Stimulated activated CD8-positive, alpha-beta memory T cell treated with anti-CD3 and anti-CD28 coated beads, Interleukin-7, amount 100 ng/mL, for 4 hours (primary cell): ENCODE measurements around the gene IGFBP3.
"Not testable (repeated sequence)": the region's sequence is repeated elsewhere in the genome, so short reads cannot be mapped to it uniquely, and the experiment has no call there.

Experiments
- DNase-seq, 2 donors: peaks; one replicate each; pipeline ENCODE4 v3.0.0-alpha.2; 2020; ENCODE audit warnings: low read depth in 2 of 2

IGFBP3 gene

GRCh38 chr7:45920502-45921380 is at the start of gene IGFBP3:
IGFBP3 (minus strand) TSS chr7:45921272; CDS start chr7:45921140, 132 bp downstream.
- no peak for DNase-seq

DNA sequence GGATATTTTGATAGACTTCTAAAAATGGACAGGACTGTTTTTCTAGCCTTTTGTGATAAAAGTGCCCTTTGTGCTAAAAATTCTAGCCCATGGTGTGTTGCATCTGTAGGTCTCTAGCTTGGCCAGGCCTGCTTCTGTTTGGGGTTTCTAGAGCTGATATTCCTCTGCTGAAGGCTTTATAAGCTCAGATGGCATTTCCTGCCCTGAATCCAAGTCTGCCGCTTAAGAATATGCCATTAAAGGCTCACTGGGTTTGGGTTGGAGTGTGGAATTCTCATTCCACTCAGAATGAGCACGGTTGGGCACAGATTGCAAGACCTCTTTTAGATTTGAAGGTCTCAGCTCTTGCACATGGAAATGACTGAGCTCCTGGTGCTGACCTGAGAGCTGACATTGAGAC is 49.4 kb upstream of the IGFBP3 start:
- DNase-seq = no peak

DNA sequence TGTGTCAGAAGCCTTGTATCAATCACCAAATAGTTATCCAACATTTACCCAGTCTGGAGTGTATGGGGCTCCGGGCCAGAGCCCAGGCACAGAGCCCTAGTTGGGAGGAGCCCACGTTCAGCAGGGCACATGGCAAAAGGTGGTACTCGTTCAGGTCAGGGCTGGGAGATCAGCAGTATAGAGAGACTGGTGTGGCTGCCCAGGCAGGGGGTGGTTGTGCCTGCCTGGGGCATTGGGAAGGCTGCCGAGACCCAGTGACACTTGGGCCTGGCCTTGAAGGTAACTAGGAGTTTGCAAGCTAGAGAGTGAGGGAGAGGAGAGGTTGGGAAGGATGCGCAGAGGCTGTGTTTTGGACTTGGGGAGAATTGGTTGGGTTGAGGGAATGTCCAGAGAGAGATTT is 48.9 kb upstream of the IGFBP3 start:
- DNase-seq = no peak

DNA sequence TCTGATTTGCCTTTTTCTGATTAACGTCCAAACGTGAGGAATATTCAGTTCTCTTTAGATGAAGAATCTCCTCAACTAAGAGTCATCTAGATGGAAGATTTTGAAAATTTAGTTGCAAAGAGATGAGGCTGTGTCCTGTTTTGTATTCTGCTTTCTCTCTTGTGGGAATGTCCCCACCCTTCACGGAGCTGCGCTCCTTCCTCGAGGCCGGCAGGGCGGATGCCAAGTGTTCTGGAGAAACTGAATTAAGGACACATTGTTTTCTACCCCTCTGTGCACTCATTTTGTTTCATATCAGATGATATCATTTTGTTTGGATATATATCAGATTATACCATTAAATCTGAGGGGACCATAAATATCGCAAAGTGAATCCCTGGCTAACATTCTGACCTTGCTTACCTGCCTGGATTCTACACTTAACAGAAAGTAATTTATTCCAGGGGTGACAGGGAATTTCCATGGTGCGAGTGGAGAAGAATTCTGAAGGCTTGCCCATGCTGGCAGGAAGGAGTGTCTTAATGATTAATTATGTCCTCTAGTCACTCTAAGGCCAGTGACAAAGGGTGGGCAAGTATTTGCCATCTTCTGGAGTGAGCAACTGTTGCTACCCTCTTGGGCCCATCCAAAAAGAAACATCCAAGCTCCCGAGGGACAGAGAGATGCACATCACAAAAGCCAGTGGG is 47.9 kb upstream of the IGFBP3 start:
- DNase-seq = no peak

- no peak for DNase-seq
Measured at GRCh38 chr7:45968312-45968711, 47.2 kb upstream of the IGFBP3 start.

- no peak for DNase-seq
Measured at GRCh38 chr7:45967591-45968157, 46.6 kb upstream of the IGFBP3 start.

GRCh38 chr7:45962861-45963260 is 41.8 kb upstream of the IGFBP3 start:
- DNase-seq = no peak

GRCh38 chr7:45957721-45958120 is 36.6 kb upstream of the IGFBP3 start:
- no peak for DNase-seq

GRCh38 chr7:45955286-45955685 is 34.2 kb upstream of the IGFBP3 start:
- no peak for DNase-seq

- DNase-seq = not testable (repeated sequence)
Measured at GRCh38 chr7:45953055-45953454, 32.0 kb upstream of the IGFBP3 start.

- no peak for DNase-seq
Measured at GRCh38 chr7:45944058-45944457, 23.0 kb upstream of the IGFBP3 start.

DNA sequence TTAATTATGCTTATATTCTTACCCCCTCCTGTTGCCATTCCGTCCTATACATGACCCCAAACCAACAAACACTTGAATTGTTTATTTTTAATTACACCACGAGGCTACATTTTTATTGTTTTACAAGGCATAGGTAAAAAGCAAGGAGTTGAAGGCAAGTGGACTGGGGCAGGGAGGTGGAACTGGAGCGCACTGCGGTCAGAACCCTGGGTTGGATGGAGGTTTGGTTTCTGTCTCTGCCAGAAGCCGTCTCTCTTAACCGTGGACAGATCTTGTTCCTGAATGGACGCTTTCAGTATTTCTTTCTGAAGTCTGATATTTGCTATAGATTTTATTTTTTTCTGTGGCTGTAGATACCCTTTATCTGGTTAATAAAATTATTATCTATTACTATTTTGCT is 19.9 kb upstream of the IGFBP3 start:
- DNase-seq = no peak

DNA sequence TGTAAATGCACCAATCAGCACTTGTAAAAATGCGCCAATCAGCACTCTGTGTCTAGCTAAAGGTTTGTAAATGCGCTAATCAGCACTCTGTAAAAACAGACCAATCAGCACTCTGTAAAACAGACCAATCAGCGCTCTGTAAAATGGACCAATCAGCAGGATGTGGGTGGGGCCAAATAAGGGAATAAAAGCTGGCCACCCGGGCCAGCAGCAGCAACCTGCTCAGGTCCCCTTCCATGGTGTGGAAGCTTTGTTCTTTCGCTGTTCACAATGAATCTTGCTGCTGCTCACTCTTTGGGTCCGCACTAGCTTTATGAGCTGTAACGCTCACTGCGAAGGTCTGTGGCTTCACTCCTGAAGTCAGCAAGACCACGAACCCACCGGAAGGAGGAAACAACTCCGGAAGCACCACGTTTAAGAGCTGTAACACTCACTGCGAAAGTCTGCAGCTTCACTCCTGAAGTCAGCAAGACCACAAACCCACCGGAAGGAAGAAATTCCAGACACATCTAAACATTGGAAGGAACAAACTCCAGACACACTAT is 19.2 kb upstream of the IGFBP3 start:
- not testable (repeated sequence) for DNase-seq

DNA sequence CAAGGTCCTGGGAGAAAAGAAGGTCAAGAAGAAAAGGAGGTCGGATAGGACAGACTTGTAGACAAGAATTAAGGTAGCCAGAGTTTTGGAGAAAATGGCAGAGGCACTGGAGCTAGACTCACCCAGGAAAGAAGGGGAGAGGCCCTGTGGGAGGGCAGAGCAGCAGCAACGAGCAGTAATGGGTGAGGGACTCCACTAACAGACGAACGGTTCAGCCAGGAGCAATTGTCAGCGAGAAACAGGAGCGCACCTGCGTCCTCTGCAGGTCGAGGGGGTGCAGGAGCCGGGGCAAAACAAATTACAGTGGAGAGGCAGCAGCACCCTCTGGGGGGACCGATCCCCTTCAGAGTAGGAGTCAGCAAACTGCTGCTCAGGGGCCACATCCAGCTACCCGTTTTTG is 18.5 kb upstream of the IGFBP3 start:
- DNase-seq = no peak

- DNase-seq = no peak
Measured at GRCh38 chr7:45938626-45939302, 17.7 kb upstream of the IGFBP3 start.

DNA sequence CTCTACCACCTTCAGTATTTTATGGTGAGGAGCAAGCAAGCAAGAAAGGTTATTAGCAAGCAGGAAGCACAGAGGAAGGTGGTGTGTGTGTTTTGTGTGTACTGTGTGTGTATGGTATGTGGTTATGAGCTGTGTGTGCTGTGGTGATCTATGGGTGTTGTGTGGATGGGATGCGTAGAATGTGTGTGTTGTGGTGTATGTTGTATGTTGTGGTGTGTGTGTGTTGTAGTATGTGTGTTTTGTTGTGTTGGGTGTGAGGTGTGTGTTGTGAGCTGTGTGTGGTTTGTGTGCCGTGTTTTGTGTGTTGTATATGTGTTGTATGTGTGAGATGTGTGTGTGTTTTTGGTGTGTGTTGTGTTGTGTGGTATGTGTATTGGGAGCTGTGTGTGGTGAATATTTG is 16.8 kb upstream of the IGFBP3 start:
- no peak for DNase-seq

- no peak for DNase-seq
Measured at GRCh38 chr7:45937301-45937700, 16.2 kb upstream of the IGFBP3 start.

GRCh38 chr7:45930967-45931366 is 9.9 kb upstream of the IGFBP3 start:
- no peak for DNase-seq

DNA sequence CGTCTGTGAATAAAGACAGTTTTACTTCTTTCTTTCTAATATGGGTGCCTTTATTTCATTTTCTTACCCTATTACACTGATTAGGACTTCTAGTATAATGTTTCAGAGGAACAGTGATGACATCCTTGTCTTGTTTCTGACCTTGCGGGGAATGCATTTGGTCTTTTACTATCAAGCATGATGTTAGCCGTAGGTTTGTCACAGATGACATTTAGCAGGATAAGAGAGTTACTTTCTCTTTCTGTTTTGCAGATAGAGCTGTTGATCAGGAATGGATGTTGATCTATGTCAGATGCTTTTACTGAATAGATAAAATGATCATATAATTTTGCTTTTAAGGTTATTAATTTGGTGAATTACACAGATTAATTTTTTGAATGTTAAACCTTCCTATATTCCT is 6.6 kb upstream of the IGFBP3 start:
- no peak for DNase-seq

DNA sequence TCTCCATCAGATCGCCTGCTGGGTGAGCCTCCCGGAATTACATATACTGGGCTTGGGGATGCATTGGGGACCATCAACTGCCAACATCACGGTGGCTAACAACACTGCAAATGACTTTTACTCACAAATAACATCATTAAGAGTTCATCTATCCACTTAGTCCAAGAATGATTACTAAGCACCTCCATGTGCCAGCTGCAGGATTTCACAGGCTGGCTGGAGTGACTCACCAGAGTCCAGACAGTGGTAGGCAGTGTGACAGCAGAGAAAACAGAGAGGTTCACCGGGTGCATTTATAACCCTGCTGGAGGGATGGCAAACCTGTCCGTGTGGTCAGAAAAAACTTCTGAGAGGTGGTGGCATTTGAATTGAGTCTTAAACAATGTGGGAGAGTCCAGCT is 3.2 kb upstream of the IGFBP3 start:
- no peak for DNase-seq

- no peak for DNase-seq
Measured at GRCh38 chr7:45923818-45924217, 2.7 kb upstream of the IGFBP3 start.

GRCh38 chr7:45923290-45923689 is 2.2 kb upstream of the IGFBP3 start:
- no peak for DNase-seq
